ENCODE measurements around the gene CEP192.

- TF ChIP-seq POLR2AphosphoS5 (IDR thresholded peaks at IDR 0.05; ENCODE audit: insufficient read depth in 1 of 2, low read depth in 1 of 2) (no peak), CTCF (IDR thresholded peaks at IDR 0.05) (no peak), POLR2A (IDR thresholded peaks at IDR 0.05) (no peak)
These were observed 31.5 kb downstream of the CEP192 start for GRCh38 chr18:13022644-13023043.

Measured in vagina (tissue), 2 donors.